Posterior cingulate gyrus (tissue), 11 donors: ENCODE results near the gene ASB8.
A peak's percentile ranks its signal among the peaks of the same experiment; 100 is the strongest.
"Not testable (repeated sequence)": the region's sequence is repeated elsewhere in the genome, so short reads cannot be mapped to it uniquely, and the experiment has no call there.

Experiments
- DNase-seq, 10 donors: peaks; one replicate each; pipeline versions ENCODE4 v3.0.0 to v3.0.0-alpha.2; 2020 to 2021; ENCODE audit warnings: mixed read lengths in 3 of 10
- intact Hi-C: fragments of 100-400 bp; cut with DNase I; formaldehyde crosslinking; loops from one replicate; pipeline ENCODE4 v1.15.1; 2023

Gene ASB8

GRCh38 chr12:48111312-48111693 lies 46.0 kb downstream of the ASB8 start:
- DNase-seq, intact Hi-C loops: not testable (repeated sequence)

- no peak for DNase-seq
- intact Hi-C loops: no loop called here
Observed at GRCh38 chr12:48110691-48111311, 46.5 kb downstream of the ASB8 start.

- intact Hi-C loops: no loop called here
- DNase-seq: no peak
Observed at GRCh38 chr12:48109424-48109823, 47.9 kb downstream of the ASB8 start.

- intact Hi-C loops: no loop called here
- no peak for DNase-seq
Observed at GRCh38 chr12:48106681-48107613, 50.4 kb downstream of the ASB8 start.

GRCh38 chr12:48105867-48106680 lies 51.2 kb downstream of the ASB8 start, which contains the start of gene SENP1:
Gene SENP1 (minus strand): TSS chr12:48106079. CDS start chr12:48101472, 4,607 bp downstream.
- peak; percentile 87 to 98 (median 90) for DNase-seq
- intact Hi-C loops: loop anchor here (2.0 kb wide), 1 partner anchor 51 kb away; the partner anchor contains the start of gene ASB8

- intact Hi-C loops: loop anchor here (2.0 kb wide), 1 partner anchor 51 kb away; the partner anchor contains the start of gene ASB8
- peak in 1 of 10 donors; percentile 8 for DNase-seq
Observed at GRCh38 chr12:48105321-48105866, 51.9 kb downstream of the ASB8 start.

GRCh38 chr12:48104531-48104930 lies 52.8 kb downstream of the ASB8 start:
- intact Hi-C loops: loop anchor here (2.0 kb wide), 1 partner anchor 52 kb away; the partner anchor contains the start of gene ASB8
- no peak for DNase-seq
